ENCODE measurements around the gene LPP. TPM values are rescaled to one million over a fixed set of nuclear protein-coding genes. Genes with fewer than 3 reads are reported as not detected.

Gene LPP
- total RNA-seq, 1 donor, result 77.4 TPM

DNA sequence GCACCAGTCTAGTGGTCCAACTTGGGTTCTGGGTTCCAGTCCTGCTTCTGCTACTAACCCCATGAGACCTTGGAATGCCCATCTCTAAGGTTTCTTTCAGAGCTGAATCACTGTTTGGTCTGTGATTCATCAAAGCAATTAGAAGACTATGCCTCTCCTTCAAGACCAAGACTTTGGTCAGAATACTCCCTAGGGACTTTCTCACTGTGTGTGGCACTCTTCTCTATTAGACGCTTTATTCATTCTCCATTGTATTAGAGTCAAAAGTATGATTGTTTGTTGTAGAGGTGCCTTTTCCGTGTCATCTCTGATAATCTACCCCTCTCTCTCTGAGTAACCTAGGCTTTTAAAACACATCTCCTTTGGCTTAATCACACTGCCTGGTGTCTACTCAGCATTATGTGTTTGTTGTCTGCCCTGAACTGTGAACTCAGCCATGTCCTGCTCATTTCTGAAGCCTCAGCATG lies 90.5 kb downstream of the LPP start:
- no peaks in the 10 kb centered on the region for H3K9me3 ChIP-seq (ENCODE audit: low read depth, low read length)
- TF ChIP-seq, protein P1, sequence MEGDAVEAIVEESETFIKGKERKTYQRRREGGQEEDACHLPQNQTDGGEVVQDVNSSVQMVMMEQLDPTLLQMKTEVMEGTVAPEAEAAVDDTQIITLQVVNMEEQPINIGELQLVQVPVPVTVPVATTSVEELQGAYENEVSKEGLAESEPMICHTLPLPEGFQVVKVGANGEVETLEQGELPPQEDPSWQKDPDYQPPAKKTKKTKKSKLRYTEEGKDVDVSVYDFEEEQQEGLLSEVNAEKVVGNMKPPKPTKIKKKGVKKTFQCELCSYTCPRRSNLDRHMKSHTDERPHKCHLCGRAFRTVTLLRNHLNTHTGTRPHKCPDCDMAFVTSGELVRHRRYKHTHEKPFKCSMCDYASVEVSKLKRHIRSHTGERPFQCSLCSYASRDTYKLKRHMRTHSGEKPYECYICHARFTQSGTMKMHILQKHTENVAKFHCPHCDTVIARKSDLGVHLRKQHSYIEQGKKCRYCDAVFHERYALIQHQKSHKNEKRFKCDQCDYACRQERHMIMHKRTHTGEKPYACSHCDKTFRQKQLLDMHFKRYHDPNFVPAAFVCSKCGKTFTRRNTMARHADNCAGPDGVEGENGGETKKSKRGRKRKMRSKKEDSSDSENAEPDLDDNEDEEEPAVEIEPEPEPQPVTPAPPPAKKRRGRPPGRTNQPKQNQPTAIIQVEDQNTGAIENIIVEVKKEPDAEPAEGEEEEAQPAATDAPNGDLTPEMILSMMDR (IDR thresholded peaks at IDR 0.05; ENCODE audit: extremely low read depth, low read depth, low read length), result no peak
- H3K27me3 ChIP-seq (ENCODE audit: insufficient read depth, low read length), result no peaks in the 10 kb centered on the region
- DNase-seq (ENCODE audit: insufficient read length, low spot score, missing footprints), result peak; percentile 81
- H3K4me3 ChIP-seq (ENCODE audit: insufficient read depth, low read length), result no peak overlapping the region
- H3K4me2 ChIP-seq (ENCODE audit: insufficient read depth, low read length), result peak overlapping the region; percentile 28
- peaks cover 14% of the 10 kb centered on the region for H4K20me1 ChIP-seq (ENCODE audit: insufficient read depth, low read length)
- peaks cover 60% of the 10 kb centered on the region for H3K79me2 ChIP-seq (ENCODE audit: insufficient read depth, low read length)
- no peak overlapping the region for H2AFZ ChIP-seq (ENCODE audit: low read length)
- no peaks in the 10 kb centered on the region for H3K36me3 ChIP-seq (ENCODE audit: insufficient read depth, low read length)
- H3K27ac ChIP-seq (ENCODE audit: low read depth, low read length), result peak overlapping the region; percentile 74
- peaks cover 31% of the 10 kb centered on the region for H3K4me1 ChIP-seq (ENCODE audit: insufficient read depth, low read length)

- Histone ChIP-seq H3K27me3 (ENCODE audit: insufficient read depth, low read length) (no peaks in the 10 kb centered on the region), H3K36me3 (ENCODE audit: insufficient read depth, low read length) (no peaks in the 10 kb centered on the region), H3K4me2 (ENCODE audit: insufficient read depth, low read length) (no peak overlapping the region), H3K9me3 (ENCODE audit: low read depth, low read length) (no peaks in the 10 kb centered on the region), H4K20me1 (ENCODE audit: insufficient read depth, low read length) (peaks cover 14% of the 10 kb centered on the region), H3K4me3 (ENCODE audit: insufficient read depth, low read length) (no peak overlapping the region), H2AFZ (ENCODE audit: low read length) (no peak overlapping the region), H3K4me1 (ENCODE audit: insufficient read depth, low read length) (peaks cover 27% of the 10 kb centered on the region), H3K27ac (ENCODE audit: low read depth, low read length) (no peak overlapping the region), H3K79me2 (ENCODE audit: insufficient read depth, low read length) (peaks cover 49% of the 10 kb centered on the region)
- TF ChIP-seq, protein P1 (IDR thresholded peaks at IDR 0.05; ENCODE audit: extremely low read depth, low read depth, low read length), result no peak
- DNase-seq (ENCODE audit: insufficient read length, low spot score, missing footprints), result no peak
These were observed 92.9 kb downstream of the LPP start for GRCh38 chr3:188246905-188247304.

GRCh38 chr3:188248036-188248561 lies 94.1 kb downstream of the LPP start:
- TF ChIP-seq, protein P1 (IDR thresholded peaks at IDR 0.05; ENCODE audit: extremely low read depth, low read depth, low read length), result no peak
- peaks cover 14% of the 10 kb centered on the region for H4K20me1 ChIP-seq (ENCODE audit: insufficient read depth, low read length)
- H3K27me3 ChIP-seq (ENCODE audit: insufficient read depth, low read length), result no peaks in the 10 kb centered on the region
- DNase-seq (ENCODE audit: insufficient read length, low spot score, missing footprints), result no peak
- H3K27ac ChIP-seq (ENCODE audit: low read depth, low read length), result no peak overlapping the region
- peaks cover 48% of the 10 kb centered on the region for H3K79me2 ChIP-seq (ENCODE audit: insufficient read depth, low read length)
- H3K9me3 ChIP-seq (ENCODE audit: low read depth, low read length), result no peaks in the 10 kb centered on the region
- H3K4me1 ChIP-seq (ENCODE audit: insufficient read depth, low read length), result peaks cover 16% of the 10 kb centered on the region
- H2AFZ ChIP-seq (ENCODE audit: low read length), result no peak overlapping the region
- no peak overlapping the region for H3K4me3 ChIP-seq (ENCODE audit: insufficient read depth, low read length)
- no peaks in the 10 kb centered on the region for H3K36me3 ChIP-seq (ENCODE audit: insufficient read depth, low read length)
- no peak overlapping the region for H3K4me2 ChIP-seq (ENCODE audit: insufficient read depth, low read length)

GRCh38 chr3:188253123-188253793 lies 99.3 kb downstream of the LPP start:
- peaks cover 65% of the 10 kb centered on the region for H3K79me2 ChIP-seq (ENCODE audit: insufficient read depth, low read length)
- no peak overlapping the region for H3K4me3 ChIP-seq (ENCODE audit: insufficient read depth, low read length)
- H3K9me3 ChIP-seq (ENCODE audit: low read depth, low read length), result no peaks in the 10 kb centered on the region
- H3K36me3 ChIP-seq (ENCODE audit: insufficient read depth, low read length), result peaks cover 8% of the 10 kb centered on the region
- no peaks in the 10 kb centered on the region for H4K20me1 ChIP-seq (ENCODE audit: insufficient read depth, low read length)
- H2AFZ ChIP-seq (ENCODE audit: low read length), result no peak overlapping the region
- H3K4me2 ChIP-seq (ENCODE audit: insufficient read depth, low read length), result no peak overlapping the region
- no peak for DNase-seq (ENCODE audit: insufficient read length, low spot score, missing footprints)
- TF ChIP-seq, protein P1 (IDR thresholded peaks at IDR 0.05; ENCODE audit: extremely low read depth, low read depth, low read length), result no peak
- H3K27ac ChIP-seq (ENCODE audit: low read depth, low read length), result no peak overlapping the region
- H3K27me3 ChIP-seq (ENCODE audit: insufficient read depth, low read length), result no peaks in the 10 kb centered on the region
- H3K4me1 ChIP-seq (ENCODE audit: insufficient read depth, low read length), result peaks cover 6% of the 10 kb centered on the region
